ENCODE results near the gene TM9SF4.

TM9SF4 gene

DNA sequence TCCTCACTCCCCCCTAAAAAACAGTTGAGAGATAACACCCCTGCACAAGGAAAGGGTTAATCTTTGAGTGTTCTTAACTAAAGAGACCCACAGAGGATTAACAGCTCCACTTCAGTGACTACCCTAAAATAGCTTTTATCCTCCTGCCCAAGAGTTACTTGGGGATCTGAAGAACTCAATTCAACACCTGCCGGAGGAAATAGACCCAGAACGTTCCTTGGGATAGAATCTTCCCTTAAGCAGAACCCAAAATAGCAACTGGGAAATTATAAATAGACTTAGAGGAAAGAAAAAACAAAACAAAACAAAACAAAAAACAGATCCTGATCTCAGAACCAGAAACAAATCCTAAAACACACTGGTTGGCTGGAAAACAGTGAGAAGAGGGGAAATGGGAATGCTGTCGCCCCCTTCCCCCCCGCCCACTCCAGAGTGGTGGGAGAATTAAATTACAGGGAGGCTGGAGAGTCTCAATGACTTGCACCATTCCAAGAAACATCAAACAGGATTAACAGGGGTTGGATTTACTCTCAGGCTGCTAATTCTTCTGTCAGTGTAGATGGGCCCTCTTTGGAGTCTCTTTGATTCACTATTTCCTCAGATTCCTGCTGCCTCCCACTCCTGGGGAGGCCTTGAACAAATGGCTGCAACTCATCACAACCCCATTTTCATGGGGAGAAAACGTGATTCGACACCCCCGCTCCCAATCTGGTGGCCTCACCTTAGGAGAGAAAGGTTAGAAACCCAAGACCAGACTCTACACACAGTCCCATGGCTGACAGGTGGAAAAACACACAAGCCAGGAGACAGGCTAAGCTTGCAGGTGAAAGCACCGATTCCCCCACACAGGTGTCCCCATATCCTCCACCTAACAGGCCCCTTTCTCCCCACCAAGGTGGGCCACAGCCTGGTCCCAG is 96.6 kb downstream of the TM9SF4 start:
- no peak for DNase-seq (ENCODE audit: low read depth in 3 of 3)

DNA sequence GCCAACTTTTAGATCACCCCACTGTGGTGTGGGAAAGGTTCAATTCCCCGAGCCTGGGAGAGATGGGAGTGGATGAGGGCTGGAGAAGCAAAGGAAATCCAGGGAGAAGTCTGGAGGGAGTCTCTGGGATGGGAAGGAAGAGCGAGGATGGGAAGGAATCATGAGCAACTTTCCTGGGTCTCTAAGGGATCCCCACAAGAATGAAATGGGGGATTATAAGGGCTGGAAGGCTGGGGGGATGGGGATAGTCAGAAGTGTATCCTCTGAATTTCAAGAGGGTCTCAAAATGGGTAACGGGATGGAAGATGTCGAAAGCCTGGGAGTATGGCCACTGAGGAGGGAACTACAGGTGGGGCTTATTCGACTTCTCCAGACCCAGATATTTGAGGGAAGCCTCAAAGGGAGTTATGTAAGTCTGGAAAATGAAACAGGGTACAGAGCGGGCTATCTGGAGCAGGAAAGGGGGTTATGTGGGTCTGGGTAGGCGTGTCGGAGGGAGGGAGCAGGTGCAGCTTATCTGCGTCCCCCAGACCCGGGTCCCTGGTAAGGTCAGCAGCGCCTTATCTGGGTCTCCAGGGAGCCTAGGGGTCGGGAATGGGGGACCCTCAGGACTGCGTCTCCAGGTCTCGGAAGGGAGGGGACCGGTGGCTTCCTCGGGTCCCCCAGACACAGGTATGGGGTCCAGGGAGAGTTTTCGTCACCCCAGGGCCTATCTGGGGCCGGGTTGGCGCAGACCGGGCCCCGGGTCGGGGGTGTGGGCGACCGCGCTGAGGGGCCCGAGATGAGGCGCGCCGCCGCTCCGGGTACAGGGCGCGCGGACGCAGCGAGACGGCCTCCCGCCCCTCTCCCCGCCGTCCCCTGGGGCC is 97.5 kb downstream of the TM9SF4 start:
- no peak for DNase-seq (ENCODE audit: low read depth in 3 of 3)

DNA sequence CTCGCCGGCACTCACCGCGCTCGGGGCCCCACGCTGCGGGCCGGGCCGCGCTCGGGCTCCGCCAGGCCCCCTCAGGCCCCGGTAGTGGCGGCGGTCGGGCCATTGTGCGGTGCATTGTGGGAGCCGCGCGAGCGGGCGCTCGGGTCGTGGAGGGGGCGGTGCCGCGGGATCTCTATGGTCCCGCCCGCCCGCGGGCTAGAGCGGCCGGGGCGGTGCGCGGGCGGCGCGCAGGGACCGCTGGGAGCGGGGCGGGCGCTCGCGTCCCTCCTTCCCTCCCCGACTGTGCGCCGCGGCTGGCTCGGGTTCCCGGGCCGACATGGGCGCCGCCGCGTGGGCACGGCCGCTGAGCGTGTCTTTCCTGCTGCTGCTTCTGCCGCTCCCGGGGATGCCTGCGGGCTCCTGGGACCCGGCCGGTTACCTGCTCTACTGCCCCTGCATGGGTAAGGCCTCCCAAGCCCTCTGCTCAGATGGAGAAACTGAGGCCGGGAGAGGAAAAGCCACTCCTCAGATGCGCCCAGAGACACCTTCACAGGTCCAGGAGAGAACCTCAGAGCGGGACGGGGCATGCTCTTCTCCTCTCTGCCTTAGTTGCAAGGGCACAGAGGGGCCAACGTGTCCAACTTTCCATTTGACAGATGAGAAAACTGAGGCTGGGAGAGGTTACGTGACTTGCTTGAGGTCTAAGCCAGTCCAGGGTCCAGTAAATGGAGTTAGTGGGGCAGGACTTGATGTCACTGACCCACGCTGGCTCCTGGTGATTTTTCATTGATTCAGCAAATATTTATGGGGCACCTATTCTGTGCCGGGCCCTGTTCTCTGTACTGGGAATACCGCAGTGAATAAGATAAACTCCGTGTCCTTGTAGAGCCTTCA is 98.3 kb downstream of the TM9SF4 start, which contains the start of the genes PLAGL2 and POFUT1:
PLAGL2 (minus strand) TSS at position 118 of the 873 bp plus-strand sequence. CDS start 5,565 bp downstream, outside the sequence.
POFUT1 (plus strand) TSS at position 255 of the 873 bp plus-strand sequence; CDS start at position 317, 62 bp downstream.
- DNase-seq (ENCODE audit: low read depth in 3 of 3) = peak; percentile 77 to 90 (median 84)

DNA sequence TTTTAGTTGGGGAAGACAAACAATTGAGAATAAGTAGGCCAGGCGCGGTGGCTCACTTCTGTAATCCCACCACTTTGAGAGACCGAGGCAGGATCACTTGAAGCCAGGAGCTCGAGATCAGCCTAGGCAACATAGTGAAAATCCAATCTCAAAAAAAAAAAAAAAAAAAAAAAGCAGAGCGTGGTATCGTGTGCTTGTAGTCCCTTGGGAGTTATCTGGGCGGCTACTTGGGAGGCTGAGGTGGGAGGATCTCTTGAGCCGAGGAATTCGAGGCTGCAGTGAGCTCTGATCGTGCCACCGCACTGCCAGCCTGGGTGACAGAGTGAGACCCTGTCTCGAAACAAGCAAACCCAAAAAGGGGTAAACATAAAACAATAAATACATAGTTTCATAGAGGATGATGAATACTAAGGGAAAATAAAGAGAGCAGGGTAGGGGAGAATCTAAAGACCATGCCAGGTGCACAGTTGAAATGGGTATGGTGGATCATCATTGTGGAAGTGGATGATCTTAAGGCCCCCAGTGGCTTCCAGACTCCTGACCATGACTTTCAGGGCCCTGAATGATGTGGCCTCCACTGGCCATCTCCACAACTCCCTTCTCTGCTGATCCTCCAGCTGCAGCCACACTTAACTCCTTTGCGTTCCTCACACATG is 99.1 kb downstream of the TM9SF4 start:
- DNase-seq (ENCODE audit: low read depth in 3 of 3) = no peak

DNA sequence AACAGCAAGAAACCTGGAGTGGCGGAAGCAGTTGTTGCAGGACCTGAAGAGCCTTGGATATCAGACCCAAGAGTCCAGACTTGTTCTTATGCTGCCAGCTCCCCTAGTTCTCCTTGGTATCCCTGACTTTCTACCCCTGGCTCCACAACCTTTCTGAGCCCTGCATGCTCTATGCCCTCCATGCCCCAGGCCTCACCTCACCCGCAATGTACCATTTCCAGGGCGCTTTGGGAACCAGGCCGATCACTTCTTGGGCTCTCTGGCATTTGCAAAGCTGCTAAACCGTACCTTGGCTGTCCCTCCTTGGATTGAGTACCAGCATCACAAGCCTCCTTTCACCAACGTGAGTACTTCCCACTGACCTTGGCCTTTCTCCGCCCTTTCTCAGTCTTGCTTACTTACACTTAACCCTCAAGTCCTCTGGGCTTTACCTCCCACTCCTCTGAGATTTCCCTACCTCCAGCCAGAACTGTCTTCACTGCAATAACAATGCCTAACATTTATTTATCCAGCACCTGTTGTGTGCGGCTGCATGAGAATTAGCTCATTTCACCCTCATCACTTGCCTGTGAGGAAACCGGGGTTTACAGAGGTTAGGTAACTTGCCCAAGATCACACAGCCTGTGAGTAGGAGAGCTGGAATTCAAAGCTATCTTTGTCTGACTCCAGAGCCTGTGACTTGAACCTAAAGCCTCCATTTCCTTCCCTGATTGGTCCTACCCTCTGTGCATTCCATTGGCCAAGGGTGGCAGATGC is 100.5 kb downstream of the TM9SF4 start:
- no peak for DNase-seq (ENCODE audit: low read depth in 3 of 3)

DNA sequence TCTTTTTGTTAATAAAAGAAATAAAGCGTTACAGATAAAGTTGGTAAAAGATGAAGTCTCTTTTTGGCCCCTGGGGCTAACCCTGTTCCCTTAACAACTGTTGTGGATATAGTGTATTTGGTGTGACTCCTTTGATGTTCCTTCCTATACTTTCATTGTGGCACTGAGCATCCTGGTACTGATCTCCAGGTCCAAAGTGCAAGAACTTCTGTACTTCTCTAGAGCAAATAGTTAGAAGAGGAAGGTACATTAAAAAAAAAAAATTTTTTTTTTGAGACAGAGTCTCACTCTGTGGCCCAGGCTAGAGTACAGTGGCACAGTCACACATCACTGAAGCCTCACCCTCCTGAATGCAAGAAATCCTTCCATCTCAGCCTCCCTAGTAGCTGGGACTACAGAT is 104.4 kb downstream of the TM9SF4 start:
- no peak for DNase-seq (ENCODE audit: low read depth in 3 of 3)

DNA sequence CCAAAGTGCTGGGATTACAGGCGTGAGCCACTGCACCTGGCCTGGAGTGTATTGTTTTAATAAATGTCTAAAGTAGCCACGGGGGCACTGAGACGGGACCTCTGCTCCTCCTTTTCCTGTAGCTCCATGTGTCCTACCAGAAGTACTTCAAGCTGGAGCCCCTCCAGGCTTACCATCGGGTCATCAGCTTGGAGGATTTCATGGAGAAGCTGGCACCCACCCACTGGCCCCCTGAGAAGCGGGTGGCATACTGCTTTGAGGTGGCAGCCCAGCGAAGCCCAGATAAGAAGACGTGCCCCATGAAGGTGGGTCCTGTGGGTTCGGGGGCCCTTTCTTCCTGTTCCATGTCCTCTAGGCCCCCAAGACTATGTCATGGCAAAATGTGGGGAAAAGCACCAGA is 105.6 kb downstream of the TM9SF4 start:
- no peak for DNase-seq (ENCODE audit: low read depth in 3 of 3)

DNA sequence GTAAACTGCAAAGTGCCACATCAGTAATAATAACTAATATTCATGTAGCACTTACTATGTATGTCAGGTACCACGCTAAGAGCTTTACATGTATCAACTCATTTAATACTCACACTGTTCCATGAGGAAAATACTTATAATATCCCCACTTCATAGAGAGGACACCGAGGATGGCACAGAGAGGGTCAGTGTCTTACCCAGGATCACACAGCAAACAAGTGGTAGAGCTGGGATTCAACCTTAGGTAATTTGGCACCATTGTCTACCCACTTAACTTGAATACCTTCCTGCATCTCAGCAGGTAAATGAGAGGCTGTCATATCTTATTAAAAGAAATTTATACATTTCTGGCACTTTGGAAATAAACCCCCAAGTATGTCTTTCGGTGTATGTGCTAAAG is 106.2 kb downstream of the TM9SF4 start:
- DNase-seq (ENCODE audit: low read depth in 3 of 3) = no peak

DNA sequence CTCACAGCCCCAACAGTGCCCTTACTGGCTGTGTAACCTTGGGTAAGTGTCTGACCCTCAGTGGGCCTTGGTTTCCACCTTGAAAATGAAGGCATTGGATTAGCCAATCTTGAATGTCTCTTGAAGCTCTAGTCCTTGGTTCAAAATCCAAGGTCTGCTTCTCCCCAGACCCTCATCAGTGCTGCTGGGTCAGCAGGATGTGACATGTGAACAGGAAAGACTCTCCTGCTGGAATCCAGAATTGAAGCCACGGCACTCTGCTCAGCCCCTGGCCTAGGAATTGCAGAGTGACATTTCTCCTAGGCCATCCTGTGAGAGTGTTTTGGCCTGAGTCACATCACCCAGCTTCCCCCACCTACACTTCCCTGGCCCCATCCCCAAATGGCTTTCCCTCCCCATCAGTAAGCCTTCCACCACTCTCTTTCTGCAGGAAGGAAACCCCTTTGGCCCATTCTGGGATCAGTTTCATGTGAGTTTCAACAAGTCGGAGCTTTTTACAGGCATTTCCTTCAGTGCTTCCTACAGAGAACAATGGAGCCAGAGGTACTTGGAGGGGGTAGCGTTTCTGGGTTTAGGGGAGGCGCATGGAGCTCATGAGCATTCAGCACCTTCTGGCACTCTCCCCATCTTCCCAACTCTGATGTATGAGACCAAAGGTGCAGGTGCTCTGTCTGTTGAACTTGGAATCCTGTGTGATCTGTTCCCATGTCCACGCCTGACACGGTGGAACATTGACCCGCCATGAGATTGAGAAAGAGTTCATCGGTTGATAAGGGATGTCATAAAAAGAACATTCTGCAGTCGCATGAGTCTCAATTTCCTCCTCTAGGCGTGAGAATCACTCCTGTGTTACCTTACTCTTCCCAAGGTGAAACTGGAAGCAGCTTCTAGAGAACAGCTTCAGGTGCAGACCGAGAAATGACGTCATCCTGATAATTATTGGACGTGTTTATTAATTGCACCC is 106.9 kb downstream of the TM9SF4 start:
- no peak for DNase-seq (ENCODE audit: low read depth in 3 of 3)

All from stimulated activated CD4-positive, alpha-beta T cell treated with anti-CD3 and anti-CD28 coated beads, TNF-alpha, amount 100 ng/mL, for 24 hours (primary cell).